K562 (cell line): ENCODE data around the gene TMEM167B. TPM values are rescaled to one million over a fixed set of nuclear protein-coding genes. Genes with fewer than 3 reads are reported as not detected.

Source experiments
- E2F5 ChIP-seq: sonication (generic); formaldehyde crosslinking; IDR thresholded peaks from 2 replicates; pipeline ENCODE4 v1.8.0; 2022; ENCODE audit warnings: mild to moderate bottlenecking, missing genetic modification reagents
- ERF ChIP-seq: fragments of 450-650 bp; formaldehyde crosslinking; IDR thresholded peaks from 2 replicates; pipeline ENCODE4 v1.4.0; 2020; ENCODE audit warnings: mild to moderate bottlenecking, mixed read lengths
- FOSL1 ChIP-seq: fragments of 200-800 bp; sonication (Bioruptor generic); conservative IDR thresholded peaks from 2 replicates; pipeline ENCODE4 v1.6.1; 2016; ENCODE audit warnings: missing genetic modification characterization, missing compliant biosample characterization
- PHB2 ChIP-seq: fragments of 450-650 bp; IDR thresholded peaks from 2 replicates; pipeline ENCODE4 v1.6.1; 2017; ENCODE audit warnings: low read depth
- POLR2AphosphoS5 ChIP-seq: IDR thresholded peaks from 2 replicates; pipeline ENCODE4 v1.6.1; 2011; ENCODE audit warnings: mild to moderate bottlenecking, low read depth, low read length, moderate library complexity; ENCODE audit not compliant: control insufficient read depth, insufficient read depth
- ZBED1 ChIP-seq: IDR thresholded peaks from 2 replicates; pipeline ENCODE4 v1.6.1; 2014
- ZNF146 ChIP-seq: IDR thresholded peaks from one replicate; pipeline ENCODE4 v1.6.1; 2018; ENCODE audit warnings: missing compliant biosample characterization; ENCODE audit not compliant: unreplicated experiment
- ZNF318 ChIP-seq, 2 experiments: fragments of 450-650 bp; IDR thresholded peaks; 2 replicates each; pipeline ENCODE4 v1.6.1; 2016; ENCODE audit warnings: mild to moderate bottlenecking in 2 of 2, borderline replicate concordance in 1 of 2, low read depth in 1 of 2, moderate library complexity in 1 of 2
- ZNF398 ChIP-seq: fragments of 250-450 bp; sonication (Bioruptor Pico); IDR thresholded peaks from 2 replicates; pipeline ENCODE4 v1.8.0; 2021; ENCODE audit warnings: moderate library complexity, mild to moderate bottlenecking, inconsistent platforms
- polyA plus RNA-seq, 8 experiments: library from polyadenylated mRNA; depleted of rRNA in 4 of 8; stranded (reverse) in 5 of 8; unstranded in 3 of 8; fragments of >200 nt; fragmentation: Nextera tagmentation in 2 of 8; fragmentation: Illumina TruSeq in 1 of 8; extraction: Ambion mirVana in 2 of 8; extraction: Trizol in 1 of 8; gene quantifications; 2 replicates each; pipeline versions ENCODE4 v1.2.1 to v1.2.3, GENCODE V29; 2011 to 2014; ENCODE audit warnings: inconsistent platforms in 1 of 8, missing spikeins in 1 of 8
- total RNA-seq, 7 experiments: library from RNA; depleted of rRNA in 6 of 7; stranded (reverse); fragments of >200 nt in 6 of 7; fragmentation: Illumina TruSeq in 2 of 7; extraction: Trizol in 2 of 7; gene quantifications; 2 replicates each; pipeline versions ENCODE4 v1.2.1 to v1.2.3, GENCODE V29; 2011 to 2021; ENCODE audit warnings: low replicate concordance in 1 of 7

Gene TMEM167B
- total and polyA plus RNA-seq, 9 of the 15 experiments (the other 6 are each of a cell fraction or from before 2014, with no cell fraction given): 17.2 to 36.4 (median 32.2) TPM

GRCh38 chr1:109138358-109138757 lies 47.8 kb downstream of the TMEM167B start (continued):
- TF ChIP-seq ZNF318 (IDR thresholded peaks at IDR 0.05; ENCODE audit: borderline replicate concordance in 1 of 2, low read depth in 1 of 2): no peak
- TF ChIP-seq ZNF398 (CRISPR knock-in tag): no peak
- TF ChIP-seq ZNF146 (CRISPR knock-in tag): no peak
- no peak for TF ChIP-seq PHB2
- no peak for TF ChIP-seq ERF (CRISPR knock-in tag)
- TF ChIP-seq FOSL1: no peak
- no peak for TF ChIP-seq E2F5 (CRISPR knock-in tag)
- TF ChIP-seq POLR2AphosphoS5: no peak
- no peak for TF ChIP-seq ZBED1
